Measurements from ENCODE around the gene PODXL. TPM values are rescaled to one million over a fixed set of nuclear protein-coding genes. Genes with fewer than 3 reads are reported as not detected.

The PODXL gene
- total RNA-seq, 2 donors from 2014 or later, result 11.2 to 14.6 TPM

DNA sequence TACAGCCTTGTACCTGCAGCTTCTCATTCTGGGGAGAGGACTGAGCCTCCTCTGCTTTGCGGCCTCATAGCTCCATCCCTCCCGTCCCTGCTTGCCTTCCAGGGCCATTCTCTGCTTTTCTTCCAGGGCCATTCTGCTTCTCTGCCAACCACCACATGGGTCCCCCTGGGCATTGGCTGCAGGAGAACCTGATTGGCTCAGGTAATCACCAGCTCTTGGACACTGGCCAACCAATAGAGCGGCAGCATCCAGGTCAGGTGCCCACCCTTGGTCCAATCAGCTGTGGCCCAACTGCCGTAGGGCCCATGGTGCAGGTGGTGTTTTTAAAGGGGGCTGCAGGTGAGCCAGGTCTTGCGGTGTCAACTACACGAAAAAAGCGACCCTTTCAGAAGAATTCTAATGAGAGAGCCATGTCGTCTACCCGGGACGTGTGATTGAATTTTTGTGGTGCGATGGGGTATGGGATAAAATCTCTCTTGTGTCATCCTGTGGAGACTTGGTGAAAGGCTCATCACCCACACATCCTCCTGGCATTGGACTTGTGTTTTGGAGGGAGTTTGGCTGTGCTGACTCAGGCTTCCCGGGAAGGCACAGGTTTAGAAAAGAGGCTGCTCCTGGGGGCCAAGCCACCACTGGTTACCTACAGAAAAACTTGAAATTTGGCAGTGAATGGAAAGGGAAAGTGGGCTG lies 46.0 kb upstream of the PODXL start:
- Histone ChIP-seq H3K27ac (no peak overlapping the region), H3K4me1 (no peaks in the 10 kb centered on the region), H3K27me3 (no peaks in the 10 kb centered on the region), H3K36me3 (no peaks in the 10 kb centered on the region), H3K9ac (ENCODE audit: low read depth in 2 of 2, low read length in 2 of 2) (no peak overlapping the region), H3K4me3 (no peak overlapping the region), H3K9me3 (no peaks in the 10 kb centered on the region)
- intact Hi-C loops (cut with DNase I), result no loop called here
- TF ChIP-seq, protein P1, sequence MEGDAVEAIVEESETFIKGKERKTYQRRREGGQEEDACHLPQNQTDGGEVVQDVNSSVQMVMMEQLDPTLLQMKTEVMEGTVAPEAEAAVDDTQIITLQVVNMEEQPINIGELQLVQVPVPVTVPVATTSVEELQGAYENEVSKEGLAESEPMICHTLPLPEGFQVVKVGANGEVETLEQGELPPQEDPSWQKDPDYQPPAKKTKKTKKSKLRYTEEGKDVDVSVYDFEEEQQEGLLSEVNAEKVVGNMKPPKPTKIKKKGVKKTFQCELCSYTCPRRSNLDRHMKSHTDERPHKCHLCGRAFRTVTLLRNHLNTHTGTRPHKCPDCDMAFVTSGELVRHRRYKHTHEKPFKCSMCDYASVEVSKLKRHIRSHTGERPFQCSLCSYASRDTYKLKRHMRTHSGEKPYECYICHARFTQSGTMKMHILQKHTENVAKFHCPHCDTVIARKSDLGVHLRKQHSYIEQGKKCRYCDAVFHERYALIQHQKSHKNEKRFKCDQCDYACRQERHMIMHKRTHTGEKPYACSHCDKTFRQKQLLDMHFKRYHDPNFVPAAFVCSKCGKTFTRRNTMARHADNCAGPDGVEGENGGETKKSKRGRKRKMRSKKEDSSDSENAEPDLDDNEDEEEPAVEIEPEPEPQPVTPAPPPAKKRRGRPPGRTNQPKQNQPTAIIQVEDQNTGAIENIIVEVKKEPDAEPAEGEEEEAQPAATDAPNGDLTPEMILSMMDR (IDR thresholded peaks at IDR 0.05), result no peak
- DNase-seq, result no peak

- TF ChIP-seq, protein P1 (IDR thresholded peaks at IDR 0.05), result no peak
- Histone ChIP-seq H3K4me1 (no peaks in the 10 kb centered on the region), H3K27ac (no peak overlapping the region), H3K4me3 (no peak overlapping the region), H3K36me3 (no peaks in the 10 kb centered on the region), H3K9ac (ENCODE audit: low read depth in 2 of 2, low read length in 2 of 2) (no peak overlapping the region), H3K27me3 (no peaks in the 10 kb centered on the region), H3K9me3 (no peaks in the 10 kb centered on the region)
- no peak for DNase-seq
- intact Hi-C loops (cut with DNase I), result no loop called here
Measured at GRCh38 chr7:131600085-131600881, 43.9 kb upstream of the PODXL start.

DNA sequence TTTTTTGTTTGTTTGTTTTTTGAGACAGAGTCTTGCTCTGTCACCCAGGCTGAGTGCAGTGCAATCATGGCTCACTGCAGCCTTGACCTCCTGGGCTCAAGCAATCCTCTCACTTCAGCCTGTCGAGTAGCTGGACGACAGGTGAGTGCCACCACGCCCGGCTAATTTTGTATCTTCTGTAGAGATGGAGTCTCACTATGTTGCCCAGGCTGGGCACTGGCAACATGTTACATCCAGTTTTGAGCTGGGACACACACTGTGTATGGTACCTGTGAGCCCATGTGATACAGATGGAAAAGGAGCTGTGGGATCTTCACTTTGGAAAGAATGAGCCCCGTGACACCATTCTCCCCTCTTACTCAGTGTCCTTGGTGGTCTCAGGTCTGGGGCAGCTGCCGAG lies 40.4 kb upstream of the PODXL start:
- intact Hi-C loops (cut with DNase I), result no loop called here

GRCh38 chr7:131595699-131596098 lies 39.3 kb upstream of the PODXL start:
- H3K9me3 ChIP-seq, result no peaks in the 10 kb centered on the region
- no peak overlapping the region for H3K9ac ChIP-seq (ENCODE audit: low read depth in 2 of 2, low read length in 2 of 2)
- no peaks in the 10 kb centered on the region for H3K27me3 ChIP-seq
- H3K36me3 ChIP-seq, result no peaks in the 10 kb centered on the region
- no peak overlapping the region for H3K27ac ChIP-seq
- H3K4me1 ChIP-seq, result no peaks in the 10 kb centered on the region
- DNase-seq, result no peak
- no peak overlapping the region for H3K4me3 ChIP-seq
- TF ChIP-seq, protein P1 (IDR thresholded peaks at IDR 0.05), result no peak
- intact Hi-C loops (cut with DNase I), result no loop called here

More for the DNA sequence above, 40.4 kb upstream of the PODXL start:
- Histone ChIP-seq H3K27me3 (no peaks in the 10 kb centered on the region), H3K4me3 (no peak overlapping the region), H3K9me3 (no peaks in the 10 kb centered on the region), H3K27ac (no peak overlapping the region), H3K4me1 (no peaks in the 10 kb centered on the region), H3K9ac (ENCODE audit: low read depth in 2 of 2, low read length in 2 of 2) (no peak overlapping the region), H3K36me3 (no peaks in the 10 kb centered on the region)
- TF ChIP-seq, protein P1 (IDR thresholded peaks at IDR 0.05), result no peak
- no peak for DNase-seq

- no peak overlapping the region for H3K9ac ChIP-seq (ENCODE audit: low read depth in 2 of 2, low read length in 2 of 2)
- DNase-seq, result no peak
- intact Hi-C loops (cut with DNase I), result no loop called here
- no peaks in the 10 kb centered on the region for H3K9me3 ChIP-seq
- no peaks in the 10 kb centered on the region for H3K4me1 ChIP-seq
- no peak overlapping the region for H3K27ac ChIP-seq
- no peaks in the 10 kb centered on the region for H3K36me3 ChIP-seq
- no peaks in the 10 kb centered on the region for H3K27me3 ChIP-seq
- TF ChIP-seq, protein P1 (IDR thresholded peaks at IDR 0.05), result no peak
- H3K4me3 ChIP-seq, result no peak overlapping the region
Measured at GRCh38 chr7:131591687-131592319, 35.4 kb upstream of the PODXL start.

Data from colonic mucosa (tissue), 4 donors.